Measurements from ENCODE around the gene HHIP.

The HHIP gene, protein sequence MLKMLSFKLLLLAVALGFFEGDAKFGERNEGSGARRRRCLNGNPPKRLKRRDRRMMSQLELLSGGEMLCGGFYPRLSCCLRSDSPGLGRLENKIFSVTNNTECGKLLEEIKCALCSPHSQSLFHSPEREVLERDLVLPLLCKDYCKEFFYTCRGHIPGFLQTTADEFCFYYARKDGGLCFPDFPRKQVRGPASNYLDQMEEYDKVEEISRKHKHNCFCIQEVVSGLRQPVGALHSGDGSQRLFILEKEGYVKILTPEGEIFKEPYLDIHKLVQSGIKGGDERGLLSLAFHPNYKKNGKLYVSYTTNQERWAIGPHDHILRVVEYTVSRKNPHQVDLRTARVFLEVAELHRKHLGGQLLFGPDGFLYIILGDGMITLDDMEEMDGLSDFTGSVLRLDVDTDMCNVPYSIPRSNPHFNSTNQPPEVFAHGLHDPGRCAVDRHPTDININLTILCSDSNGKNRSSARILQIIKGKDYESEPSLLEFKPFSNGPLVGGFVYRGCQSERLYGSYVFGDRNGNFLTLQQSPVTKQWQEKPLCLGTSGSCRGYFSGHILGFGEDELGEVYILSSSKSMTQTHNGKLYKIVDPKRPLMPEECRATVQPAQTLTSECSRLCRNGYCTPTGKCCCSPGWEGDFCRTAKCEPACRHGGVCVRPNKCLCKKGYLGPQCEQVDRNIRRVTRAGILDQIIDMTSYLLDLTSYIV

DNA sequence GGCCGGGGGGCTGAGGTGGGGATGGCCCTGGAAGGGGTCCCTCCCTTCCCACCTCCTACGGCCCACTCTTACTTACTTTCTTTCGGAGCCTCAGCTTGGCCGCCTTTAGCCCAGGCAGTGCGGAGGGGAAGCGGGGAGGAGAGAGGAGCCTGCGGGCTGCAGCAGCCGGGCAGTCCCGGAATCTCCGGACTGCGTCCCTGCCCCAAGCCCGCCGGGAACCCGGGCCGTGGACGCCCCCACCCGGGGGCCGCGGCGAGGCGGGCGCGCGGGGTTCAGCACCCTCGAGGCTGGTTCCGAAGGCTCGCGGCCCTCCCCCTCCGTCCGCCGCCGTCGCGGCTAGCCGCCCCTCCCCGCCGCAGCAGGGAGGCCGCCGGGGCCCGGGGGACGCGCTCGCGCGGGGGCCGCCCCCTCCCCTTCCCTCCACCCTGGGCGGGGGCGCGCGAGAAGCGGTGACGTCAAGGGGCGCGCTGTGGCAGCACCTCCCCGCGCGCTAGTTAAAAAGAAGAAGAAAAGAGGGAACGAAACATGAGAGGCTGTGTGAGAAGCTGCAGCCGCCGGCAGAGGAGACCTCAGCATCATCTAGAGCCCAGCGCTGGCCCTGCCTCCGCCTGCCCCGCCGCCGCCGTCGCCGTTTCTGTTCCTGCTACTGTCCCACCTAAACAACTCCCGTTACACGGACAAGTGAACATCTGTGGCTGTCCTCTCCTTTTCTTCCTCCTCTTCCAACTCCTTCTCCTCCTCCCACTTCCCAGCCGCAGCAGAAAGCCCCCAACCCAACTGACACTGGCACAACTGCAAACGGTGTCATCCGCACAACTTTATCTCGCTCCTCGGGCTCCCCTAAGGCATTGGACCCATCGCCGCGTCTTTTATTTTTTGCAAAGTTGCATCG lies at the start of gene HHIP:
Gene HHIP (plus strand): TSS at position 526 of the 892 bp plus-strand sequence. CDS start 520 bp downstream, outside the sequence.
- DNase-seq, result peak in 1 of 2 donors; percentile 57

DNA sequence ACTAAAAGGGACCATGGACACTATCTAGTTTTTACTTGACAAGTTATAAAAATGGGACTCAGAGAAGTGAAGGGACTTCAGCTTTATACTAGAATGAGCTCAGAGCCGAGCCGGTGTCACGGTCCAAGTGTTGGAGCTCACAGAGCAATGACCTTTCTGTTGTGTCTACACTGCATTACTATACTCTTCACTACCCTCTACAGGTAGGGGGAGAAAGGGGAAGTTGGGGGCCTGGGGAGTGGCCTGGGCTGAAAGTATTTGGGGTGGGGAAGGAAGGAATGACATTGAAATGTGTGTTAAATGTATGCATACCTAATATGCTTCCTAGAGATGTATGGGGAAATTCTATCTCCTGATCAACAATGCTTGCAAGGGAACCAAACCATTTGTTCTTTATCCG lies 48.8 kb upstream of the HHIP start:
- no peak for DNase-seq

DNA sequence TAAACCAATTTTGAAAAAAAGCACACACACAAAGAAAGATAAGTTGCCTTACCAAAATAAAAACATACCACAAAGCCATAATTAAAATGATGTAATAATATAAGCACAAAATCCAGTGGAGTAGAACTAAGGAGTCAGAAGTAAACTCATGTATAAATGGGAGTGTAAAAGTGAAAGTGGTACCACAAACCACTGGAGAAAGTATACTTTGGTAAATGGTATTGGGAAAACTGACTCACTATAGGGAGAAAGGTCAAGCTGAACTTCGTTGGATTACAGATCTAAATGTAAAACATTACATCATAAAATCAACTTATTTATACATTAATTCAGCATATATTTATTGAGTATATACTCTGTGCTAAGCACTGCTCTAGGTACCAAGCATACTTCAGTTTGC lies 46.3 kb upstream of the HHIP start:
- DNase-seq, result no peak

DNA sequence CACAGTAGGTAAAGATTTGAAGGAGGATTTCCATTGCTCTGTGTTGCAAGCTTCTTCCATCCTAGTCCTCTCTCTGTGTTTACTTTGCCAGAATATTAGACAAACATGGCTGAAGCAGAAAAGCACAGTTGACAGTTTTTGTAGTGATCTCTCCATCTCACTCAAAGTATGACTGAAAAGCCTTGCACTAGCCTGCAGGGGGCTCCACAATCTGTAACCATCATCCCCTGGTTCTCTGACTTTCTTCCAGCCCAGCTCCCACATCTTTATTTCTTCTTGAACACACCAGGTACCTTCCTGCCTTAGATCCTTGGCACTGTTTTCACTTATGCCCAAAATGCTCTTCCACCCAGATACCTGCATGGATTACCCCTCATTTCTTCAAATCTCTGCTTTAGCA lies 34.1 kb upstream of the HHIP start:
- DNase-seq, result no peak

DNA sequence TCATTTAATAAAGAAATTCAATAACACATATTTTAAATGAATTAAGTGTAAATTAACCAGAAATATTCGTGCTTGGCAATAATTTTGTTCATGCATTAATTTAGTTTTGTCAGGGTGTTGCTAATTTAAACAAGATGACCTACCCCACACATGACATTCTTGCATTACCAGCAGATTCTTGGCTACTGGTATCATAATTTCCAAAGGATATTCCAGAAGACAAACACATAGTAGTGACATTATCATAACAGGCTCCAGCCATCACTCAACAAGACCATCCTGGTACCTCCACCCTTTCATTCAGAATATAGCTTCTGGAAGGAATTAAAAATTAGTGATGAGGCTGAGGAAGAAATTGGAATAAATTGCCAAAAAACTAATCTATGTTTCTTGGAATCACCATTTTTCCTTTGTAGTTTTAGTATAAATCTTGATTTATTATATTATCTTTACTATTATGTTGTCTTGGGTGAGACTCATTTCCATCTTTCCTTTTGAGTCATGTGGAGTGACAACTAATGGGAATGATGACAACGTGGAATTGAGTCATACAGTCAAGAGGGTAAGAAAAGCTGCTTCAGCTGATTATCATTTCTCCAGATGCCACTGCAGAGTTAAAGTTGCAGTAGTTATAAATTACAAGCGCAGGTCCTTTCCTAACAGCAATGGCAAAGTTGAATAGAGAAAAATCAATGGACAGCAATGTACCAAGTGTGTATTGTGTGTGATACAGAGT lies 30.9 kb upstream of the HHIP start:
- no peak for DNase-seq

DNA sequence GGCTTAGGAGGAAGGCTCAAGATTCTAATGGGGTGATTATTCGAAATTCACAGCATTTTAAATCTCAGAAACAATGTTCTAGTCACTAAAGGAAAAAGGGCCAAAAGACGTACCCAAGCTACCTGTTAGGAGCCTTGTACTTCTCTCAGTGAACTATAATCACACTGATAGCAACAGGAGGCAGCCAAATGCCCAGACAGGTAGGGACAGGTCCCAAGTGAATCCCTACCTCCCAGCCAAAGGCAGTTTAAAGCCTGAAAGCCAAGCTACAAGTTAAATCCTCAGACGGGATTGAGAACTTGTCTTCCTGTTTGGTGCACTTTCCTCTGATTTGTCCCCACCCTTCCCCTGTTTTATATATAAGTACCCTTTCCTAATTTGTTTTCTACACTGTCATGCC lies 24.3 kb upstream of the HHIP start:
- no peak for DNase-seq

DNA sequence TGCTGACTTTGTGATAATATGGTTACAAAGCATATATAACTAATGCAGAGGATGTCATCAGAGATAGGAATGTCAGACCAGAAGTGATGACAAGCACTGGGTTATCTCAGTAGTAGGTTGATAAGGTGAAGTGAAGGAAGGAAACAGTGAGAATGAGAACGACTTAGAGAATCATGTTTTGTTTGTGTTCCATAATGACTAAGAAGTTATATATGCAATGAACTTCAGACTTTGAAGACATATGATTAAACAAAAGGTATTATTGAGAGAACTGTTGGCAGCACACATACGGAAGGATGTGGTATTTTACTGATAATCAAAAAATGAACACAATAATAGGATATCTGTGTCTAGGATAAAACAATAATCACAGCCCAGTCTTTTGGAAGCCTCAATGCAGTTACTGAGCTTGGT lies 18.3 kb upstream of the HHIP start:
- no peak for DNase-seq

DNA sequence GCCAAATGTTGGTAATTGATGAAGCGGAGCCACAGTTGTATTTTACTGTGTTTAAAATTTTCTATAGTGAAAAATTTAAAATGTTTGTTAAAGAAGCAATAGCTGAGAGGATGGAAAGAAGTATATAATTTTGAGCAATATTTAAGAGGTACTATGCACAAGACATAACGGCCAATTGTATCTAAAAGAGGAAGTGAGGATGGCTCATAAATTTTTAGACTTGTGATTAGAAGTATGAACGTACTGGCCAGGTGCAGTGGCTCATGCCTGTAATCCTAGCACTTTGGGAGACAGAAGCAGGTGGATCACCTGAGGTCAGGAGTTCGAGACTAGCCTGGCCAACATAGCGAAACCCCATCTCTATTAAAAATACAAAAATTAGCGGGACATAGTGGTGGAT lies 12.7 kb upstream of the HHIP start:
- DNase-seq, result no peak

DNA sequence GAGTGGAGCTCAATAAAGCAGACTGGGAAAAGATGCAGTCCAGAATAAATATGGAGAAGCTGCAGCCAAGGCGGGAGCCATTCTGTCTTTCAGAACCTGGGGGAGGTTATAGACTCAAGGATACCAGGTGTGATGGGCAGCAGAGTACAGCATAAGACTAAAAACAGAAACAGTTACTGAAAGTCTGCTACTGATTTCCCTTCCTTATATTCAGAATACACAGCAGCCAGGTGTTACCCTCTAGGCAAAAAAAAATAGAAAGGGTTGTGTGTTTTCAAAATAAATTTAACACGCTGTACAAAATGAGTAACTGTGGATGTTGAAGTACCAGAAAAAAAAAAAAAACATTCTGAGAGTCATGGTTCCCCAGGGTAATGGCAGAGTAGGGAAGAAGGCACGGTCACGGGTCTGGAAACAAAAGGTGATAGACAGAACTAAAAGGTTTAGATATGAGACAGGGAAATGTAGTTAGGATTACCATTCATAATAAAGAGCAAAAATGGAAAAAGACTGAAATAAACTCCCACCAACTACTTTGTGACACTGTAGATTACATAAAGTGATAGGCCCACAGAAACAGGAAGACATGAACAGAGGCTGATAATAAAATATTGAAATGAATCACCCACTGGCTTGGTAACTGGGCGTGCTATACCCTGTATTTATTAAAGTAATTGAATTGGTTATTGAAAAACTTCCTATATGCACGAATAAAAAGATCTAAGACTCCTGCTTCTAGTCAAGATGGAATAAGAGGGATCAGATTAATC lies 10.8 kb upstream of the HHIP start:
- no peak for DNase-seq

DNA sequence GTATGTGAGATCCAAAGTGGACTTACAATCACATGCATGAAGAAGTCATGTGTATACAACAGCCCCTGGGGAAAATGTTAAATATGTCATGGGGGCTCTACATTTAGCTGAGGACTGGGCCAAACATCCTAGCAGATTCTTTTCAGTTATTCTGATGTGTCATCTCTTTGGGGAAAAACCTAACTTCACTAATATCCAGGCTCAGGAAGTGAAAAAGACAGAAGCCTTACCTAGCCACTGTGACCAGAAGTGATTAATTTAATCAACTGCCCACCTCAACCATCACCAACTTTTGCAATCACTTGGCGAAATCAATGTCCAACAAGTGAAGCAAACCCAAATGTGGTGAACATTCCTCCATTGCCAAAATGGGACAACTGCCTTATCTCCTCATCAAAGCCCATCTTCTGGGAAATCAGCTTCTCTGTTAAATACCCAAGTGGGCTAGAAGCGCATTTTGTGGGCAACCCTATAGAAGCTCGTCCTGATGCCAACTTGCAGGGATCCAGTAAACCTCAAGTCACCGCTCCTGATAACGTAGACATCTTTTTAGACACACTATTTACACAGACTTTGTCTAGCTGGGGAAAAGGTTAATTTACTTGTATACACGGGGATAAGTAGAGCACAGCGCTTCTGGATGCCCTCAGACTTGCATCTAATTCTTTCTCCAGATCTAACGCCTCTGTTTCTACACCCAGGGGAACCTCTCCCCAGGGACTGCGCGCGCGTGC lies 1.4 kb upstream of the HHIP start:
- DNase-seq, result no peak

DNA sequence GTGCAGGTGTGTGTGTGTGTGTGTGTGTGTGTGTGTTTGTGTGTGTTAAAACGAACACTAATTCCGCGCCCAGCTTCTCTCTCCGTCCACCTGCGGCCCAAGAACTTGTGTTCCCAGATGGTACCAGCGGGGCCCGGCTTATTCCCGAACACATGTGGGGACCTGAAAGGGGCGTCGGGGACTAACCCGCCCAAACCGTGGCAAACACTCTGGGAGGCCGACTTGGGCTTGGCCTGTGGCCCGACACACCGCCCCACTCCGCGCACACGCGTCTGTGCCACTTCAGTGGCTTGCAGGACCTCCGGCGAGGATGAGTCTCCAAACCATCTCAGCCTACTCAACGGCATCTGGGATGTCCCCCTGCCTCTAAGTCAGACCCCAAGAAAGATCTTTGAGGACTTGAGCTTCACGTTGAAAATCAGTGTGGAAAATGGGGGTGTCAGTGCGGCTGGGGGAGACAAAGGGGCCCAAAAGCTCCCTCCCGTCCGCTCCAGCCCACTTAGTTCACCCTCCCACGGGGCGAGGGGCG lies 790 bp upstream of the HHIP start:
- DNase-seq, result no peak

DNA sequence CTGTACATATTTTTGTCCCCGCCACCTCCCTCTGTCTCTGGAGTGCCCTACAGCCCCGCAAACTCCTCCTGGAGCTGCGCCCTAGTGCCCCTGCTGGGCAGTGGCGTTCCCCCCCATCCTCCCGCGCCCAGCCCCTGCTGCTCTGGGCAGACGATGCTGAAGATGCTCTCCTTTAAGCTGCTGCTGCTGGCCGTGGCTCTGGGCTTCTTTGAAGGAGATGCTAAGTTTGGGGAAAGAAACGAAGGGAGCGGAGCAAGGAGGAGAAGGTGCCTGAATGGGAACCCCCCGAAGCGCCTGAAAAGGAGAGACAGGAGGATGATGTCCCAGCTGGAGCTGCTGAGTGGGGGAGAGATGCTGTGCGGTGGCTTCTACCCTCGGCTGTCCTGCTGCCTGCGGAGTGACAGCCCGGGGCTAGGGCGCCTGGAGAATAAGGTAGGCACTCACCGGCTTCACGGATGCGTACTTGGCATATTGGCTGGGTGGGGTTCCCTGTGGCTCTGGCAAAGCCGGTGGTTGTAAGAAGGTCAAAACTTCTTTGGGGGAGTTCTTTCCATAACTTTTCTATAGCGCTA lies 653 bp downstream of the HHIP start:
- no peak for DNase-seq

DNA sequence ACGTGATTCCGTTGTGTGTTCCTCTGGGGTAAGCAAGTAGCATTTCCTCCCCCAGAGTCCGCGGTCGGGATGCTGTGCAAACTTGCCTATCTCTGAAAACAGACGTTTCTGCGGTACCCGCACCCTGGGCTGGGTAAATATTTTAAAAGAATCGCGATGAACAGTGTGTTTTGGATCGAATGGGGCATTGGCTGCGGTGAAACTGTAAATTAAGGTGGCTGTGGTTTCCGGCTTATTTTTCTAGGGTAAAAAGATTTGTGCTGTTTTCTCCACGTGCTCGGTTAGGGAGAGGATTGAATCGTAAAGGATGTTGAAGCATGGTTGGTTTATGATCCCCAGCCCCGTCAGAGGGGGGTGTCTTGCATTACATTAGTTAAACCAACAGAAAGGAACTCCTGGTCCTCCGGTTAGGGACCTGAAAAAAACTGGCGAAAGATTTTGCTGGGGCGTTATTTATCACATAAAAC lies 1.2 kb downstream of the HHIP start:
- DNase-seq, result no peak

DNA sequence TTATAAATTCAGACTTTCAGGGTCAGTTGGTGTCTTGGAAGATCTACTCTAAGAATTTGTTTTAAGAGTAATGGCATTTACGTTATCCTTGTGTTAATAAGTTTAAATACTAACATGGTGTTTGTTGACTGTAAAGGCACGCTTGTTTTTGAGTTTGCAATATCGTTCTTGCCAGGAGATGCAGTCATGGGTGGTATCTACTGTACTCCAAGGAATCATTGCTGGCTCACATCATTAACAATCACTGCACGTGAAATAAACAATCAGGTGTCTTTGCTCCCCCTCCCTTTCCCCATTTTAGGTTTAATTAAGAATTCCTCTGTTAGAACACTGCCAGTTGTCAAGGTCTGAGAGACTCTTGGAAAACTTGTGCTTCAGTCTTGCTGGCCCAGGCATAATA lies 1.6 kb downstream of the HHIP start:
- DNase-seq, result no peak

DNA sequence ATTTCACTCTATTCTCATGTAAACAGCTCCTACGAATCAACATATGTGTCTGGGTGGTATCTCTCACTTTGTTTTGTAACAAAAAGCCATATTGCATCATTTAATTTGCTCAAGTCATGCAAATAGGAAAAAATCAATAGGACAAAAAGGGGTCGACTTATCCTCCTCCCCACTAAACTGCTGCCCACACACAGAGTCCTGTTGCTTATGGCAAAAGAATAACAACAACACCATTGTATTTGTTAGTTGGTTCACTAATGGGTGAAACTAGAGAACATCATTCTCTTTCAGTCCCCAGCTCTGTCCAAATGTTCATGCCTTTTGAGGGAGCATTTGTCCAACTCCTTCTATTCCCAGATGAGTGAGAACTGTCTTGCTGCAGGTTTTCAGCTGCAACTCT lies 2.1 kb downstream of the HHIP start:
- DNase-seq, result no peak

DNA sequence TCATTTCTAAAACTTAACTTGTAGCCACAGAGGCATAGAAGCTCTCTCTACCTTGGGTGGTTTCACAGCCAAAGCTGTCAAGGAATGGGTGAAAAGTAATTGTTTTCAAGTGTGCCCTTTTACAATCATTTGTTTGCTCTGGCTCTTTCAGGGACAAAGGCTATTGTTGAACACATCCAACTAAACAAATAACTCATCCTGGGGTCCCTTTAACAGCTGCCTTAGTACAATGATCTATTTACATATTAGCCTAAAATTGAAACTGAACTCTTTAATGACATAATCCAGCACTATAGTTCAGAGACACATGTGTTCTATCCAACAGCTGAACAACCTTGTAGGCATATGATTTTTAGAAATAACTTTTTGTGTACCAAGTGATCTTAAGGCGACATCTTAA lies 3.7 kb downstream of the HHIP start:
- DNase-seq, result no peak

DNA sequence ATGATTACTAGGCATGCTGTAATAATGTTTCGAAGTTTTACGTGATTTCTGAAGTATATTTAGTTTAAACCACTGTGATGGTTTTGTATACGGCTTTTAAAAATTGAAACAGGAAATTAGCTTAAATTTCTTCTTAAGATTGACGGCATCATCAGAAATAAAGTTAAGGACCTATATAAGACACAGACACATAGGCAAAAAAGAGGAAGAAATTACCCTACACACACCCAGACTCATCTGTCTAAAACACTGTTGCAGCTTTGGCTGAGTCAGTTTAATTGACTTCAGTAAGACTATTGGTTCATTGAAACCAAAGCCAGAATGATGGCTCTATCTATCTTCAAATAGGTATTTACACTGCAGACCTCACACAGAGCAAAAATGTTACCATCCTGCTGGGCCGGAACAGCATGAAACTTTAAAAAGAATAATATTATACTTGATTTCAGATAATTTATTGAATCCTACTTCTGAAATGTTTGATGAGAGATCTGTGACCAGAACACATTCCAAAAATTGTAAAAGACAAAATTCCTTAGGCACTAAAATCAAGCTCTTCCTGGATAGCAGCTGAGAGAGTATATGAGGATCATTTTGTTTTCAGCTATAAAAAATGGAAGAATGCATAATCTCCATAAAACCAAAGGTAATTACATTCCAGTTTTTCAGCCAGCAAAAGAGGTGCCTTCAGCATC lies 4.5 kb downstream of the HHIP start:
- DNase-seq, result no peak

DNA sequence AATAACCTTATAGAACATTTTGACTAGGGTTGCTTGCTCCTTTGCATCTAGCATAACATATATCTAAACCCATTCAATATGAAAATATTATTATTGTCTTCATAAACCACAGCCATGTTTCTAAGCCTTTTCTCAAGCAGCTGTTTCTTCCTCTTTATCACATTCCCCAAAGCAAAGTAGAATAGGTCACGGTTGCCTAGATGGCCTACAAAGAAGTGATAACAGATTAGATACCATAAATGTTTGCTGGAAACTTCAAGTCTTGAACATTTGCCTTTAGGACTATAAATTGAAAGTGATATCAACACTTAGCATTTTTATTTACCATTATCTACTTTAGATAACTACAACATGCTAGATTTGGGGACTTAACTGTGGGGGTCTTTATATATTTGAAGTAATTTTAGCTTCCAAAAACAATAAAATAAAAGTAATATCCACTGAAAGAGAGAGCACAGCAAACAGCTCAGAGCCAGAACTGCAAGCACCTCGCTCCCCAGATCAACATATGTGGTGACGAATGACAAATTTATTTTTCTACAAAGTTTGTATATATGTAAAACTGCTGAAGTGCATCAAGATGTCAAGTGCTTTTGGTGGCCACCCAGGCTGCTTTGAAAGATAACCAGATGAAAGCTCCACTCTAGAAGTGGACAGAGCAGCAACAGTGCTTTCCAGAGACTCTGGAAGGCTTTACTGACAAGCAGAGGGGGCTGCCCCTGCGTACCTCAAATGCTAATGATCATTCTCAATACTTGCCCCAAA lies 8.0 kb downstream of the HHIP start:
- DNase-seq, result no peak

DNA sequence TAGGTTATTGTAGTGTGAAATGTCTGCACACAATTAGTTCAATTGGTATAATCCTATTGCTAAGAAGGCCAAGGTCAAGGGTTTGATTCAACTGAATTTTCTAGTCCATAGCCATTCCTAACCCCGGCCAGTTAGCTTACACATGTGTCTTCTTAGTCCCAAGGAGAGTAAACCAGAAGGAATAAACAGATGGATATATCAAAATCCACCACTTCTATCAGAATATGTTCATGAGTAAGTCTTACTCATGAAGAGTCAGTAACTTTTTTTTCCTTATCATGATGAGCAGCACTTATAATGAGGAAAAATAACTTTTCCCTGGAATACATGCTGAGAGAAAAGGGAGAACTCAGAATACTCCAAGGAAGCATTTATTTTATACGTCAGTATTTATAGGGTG lies 9.5 kb downstream of the HHIP start:
- DNase-seq, result no peak
